HG02763 (cell line): ENCODE data around the gene OR5H14.
"Not testable (repeated sequence)": the region's sequence is repeated elsewhere in the genome, so short reads cannot be mapped to it uniquely, and the experiment has no call there.

Source experiments
- ATAC-seq: cut with Tn5 transposase; IDR thresholded peaks from one replicate; pipeline ENCODE4 v1.9.1; 2021; ENCODE audit warnings: mild to moderate bottlenecking, moderate library complexity; ENCODE audit not compliant: unreplicated experiment

The OR5H14 gene

DNA sequence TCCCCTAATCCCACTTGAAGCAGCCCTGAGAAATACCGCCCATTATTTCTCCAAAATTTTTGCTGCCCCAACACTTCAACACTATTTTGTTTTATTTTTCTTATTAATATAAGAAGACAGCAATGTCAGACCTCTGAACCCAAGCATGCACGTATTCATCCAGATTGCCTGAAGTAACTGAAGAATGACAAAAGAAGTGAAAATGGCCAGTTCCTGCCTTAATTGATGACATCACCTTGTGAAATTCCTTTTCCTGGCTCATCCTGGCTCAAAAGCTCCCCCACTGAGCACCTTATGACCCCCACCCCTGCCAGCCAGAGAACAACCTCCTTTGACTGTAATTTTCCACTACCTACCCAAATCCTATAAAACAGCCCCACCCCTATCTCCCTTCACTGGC, 49.0 kb downstream of the OR5H14 start:
- not testable (repeated sequence) for ATAC-seq

GRCh38 chr3:98199020-98199419, 51.7 kb downstream of the OR5H14 start:
- ATAC-seq, result no peak
